ENCODE measurements around the gene LGI2. TPM values are rescaled to one million over a fixed set of nuclear protein-coding genes. Genes with fewer than 3 reads are reported as not detected.

LGI2 gene
- total and polyA plus RNA-seq, 7 donors = 0.23 to 6.7 (median 1.8) TPM; not detected in 1

GRCh38 chr4:24984602-24985532, 45.9 kb downstream of the LGI2 start:
- TF ChIP-seq POLR2AphosphoS5 (IDR thresholded peaks at IDR 0.05) (no peak), EP300 (IDR thresholded peaks at IDR 0.05) (no peak), CTCF (IDR thresholded peaks at IDR 0.05) (no peak), POLR2A (IDR thresholded peaks at IDR 0.05) (no peak)
- Histone ChIP-seq H3K4me3 (no peak overlapping the region), H3K4me1 (peaks cover 0 to 12% (median 7%) of the 10 kb centered on the region in 4 donors), H3K27me3 (no peaks in the 10 kb centered on the region), H3K36me3 (no peaks in the 10 kb centered on the region), H3K9me3 (no peaks in the 10 kb centered on the region), H3K27ac (peak overlapping the region in 1 of 4 donors; percentile 46)
- intact Hi-C loops (cut with DNase I) = loop anchor here (5.0 kb wide), 2 partner anchors 47 to 62 kb away; partner anchors contain the start of gene LGI2
- DNase-seq = no peak
- WGBS, 2 donors = 82 to 84% methylated on average over 6 of the region's 6 CpGs

GRCh38 chr4:24980740-24981139, 50.0 kb downstream of the LGI2 start:
- no peaks in the 10 kb centered on the region for H3K9me3 ChIP-seq
- TF ChIP-seq POLR2AphosphoS5 (IDR thresholded peaks at IDR 0.05) = no peak
- no peak for TF ChIP-seq POLR2A (IDR thresholded peaks at IDR 0.05)
- no peak for TF ChIP-seq EP300 (IDR thresholded peaks at IDR 0.05)
- no peak for TF ChIP-seq CTCF (IDR thresholded peaks at IDR 0.05)
- no peak overlapping the region for H3K4me3 ChIP-seq
- intact Hi-C loops (cut with DNase I) = loop anchor here (2.0 to 5.0 kb wide), 3 partner anchors 52 to 164 kb away; partner anchors contain the start of gene LGI2
- DNase-seq = no peak
- H3K36me3 ChIP-seq = no peaks in the 10 kb centered on the region
- H3K27ac ChIP-seq = peak overlapping the region in 1 of 4 donors; percentile 53
- H3K27me3 ChIP-seq = no peaks in the 10 kb centered on the region
- peaks cover 0 to 12% (median 7%) of the 10 kb centered on the region in 4 donors for H3K4me1 ChIP-seq
- WGBS, 2 donors = 87 to 92% methylated on average over 5 of the region's 5 CpGs

GRCh38 chr4:24980064-24980690, 50.6 kb downstream of the LGI2 start:
- Histone ChIP-seq H3K27me3 (no peaks in the 10 kb centered on the region), H3K36me3 (no peaks in the 10 kb centered on the region), H3K9me3 (no peaks in the 10 kb centered on the region), H3K4me1 (peaks cover 0 to 12% (median 7%) of the 10 kb centered on the region in 4 donors), H3K27ac (peak overlapping the region; percentile 51 to 68 (median 54)), H3K4me3 (peak overlapping the region in 3 of 4 donors; percentile 18 to 27 (median 21))
- peak; percentile 83 for DNase-seq
- intact Hi-C loops (cut with DNase I) = loop anchor here (2.0 to 5.0 kb wide), 3 partner anchors 52 to 165 kb away; partner anchors contain the start of gene LGI2
- TF ChIP-seq CTCF (IDR thresholded peaks at IDR 0.05) (peak; percentile 56 to 86 (median 76)), POLR2A (IDR thresholded peaks at IDR 0.05) (no peak)
- WGBS, 2 donors = 17 to 20% methylated on average over 17 of the region's 17 CpGs

DNA sequence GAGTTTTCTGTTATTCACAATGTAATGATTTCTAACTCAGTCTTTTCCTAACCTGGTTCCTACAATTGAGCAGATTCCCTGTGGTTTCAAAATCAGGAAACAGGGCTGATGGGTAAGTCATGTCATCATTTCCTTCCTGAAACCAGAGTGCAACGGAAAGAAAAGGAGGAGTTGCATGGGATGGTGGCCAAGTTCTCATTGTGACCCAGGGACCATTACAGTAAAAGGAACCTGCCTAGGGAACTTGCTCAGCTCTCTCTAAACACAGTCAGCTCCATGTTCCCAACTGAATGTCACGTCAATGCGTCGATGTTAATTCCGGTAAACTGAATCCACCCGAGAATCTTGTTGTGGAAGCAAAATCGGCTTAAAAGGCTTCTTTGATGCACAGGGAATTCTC, 51.2 kb downstream of the LGI2 start:
- Histone ChIP-seq H3K9me3 (no peaks in the 10 kb centered on the region), H3K4me3 (peak overlapping the region in 3 of 4 donors; percentile 18 to 27 (median 21)), H3K27ac (peak overlapping the region; percentile 51 to 68 (median 58)), H3K36me3 (no peaks in the 10 kb centered on the region), H3K27me3 (no peaks in the 10 kb centered on the region), H3K4me1 (peaks cover 0 to 12% (median 7%) of the 10 kb centered on the region in 4 donors)
- TF ChIP-seq CTCF (IDR thresholded peaks at IDR 0.05) (no peak), POLR2A (IDR thresholded peaks at IDR 0.05) (no peak), POLR2AphosphoS5 (IDR thresholded peaks at IDR 0.05) (peak; percentile 31 to 77 (median 56)), EP300 (IDR thresholded peaks at IDR 0.05) (peak; percentile 5 to 73 (median 41))
- intact Hi-C loops (cut with DNase I) = loop anchor here (5.0 kb wide), 1 partner anchor 492 kb away; no protein-coding TSS in a partner anchor
- DNase-seq = peak; percentile 70
- 69 to 84% methylated on average over 7 of the region's 7 CpGs for WGBS, 2 donors
